SHP77 treated with DMSO at 0.1 percent for 48 hours (cell line): ENCODE results near the gene TRRAP.

Experiments
- DNase-seq: peaks from one replicate; lab custom pipeline; 2025; lab: John Stamatoyannopoulos, UW

TRRAP gene

DNA sequence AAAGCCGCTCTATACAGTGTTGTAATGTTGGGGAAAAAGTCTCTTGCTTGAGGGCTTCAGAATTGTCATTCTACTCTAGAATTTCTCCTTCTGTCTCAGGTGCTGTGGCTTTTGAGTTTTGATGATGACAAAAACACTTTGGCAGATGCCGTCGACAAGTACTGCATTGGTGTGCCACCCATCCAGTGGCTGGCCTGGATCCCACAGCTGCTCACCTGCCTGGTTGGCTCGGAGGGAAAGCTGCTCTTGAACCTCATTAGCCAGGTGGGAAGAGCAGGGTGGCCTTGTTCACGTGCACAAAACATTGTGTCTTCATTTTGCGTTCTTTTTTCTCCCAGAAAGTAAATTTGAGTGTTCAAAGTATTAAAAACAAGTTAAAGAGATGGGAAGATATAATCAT, 112.0 kb downstream of the TRRAP start:
- no peak for DNase-seq

DNA sequence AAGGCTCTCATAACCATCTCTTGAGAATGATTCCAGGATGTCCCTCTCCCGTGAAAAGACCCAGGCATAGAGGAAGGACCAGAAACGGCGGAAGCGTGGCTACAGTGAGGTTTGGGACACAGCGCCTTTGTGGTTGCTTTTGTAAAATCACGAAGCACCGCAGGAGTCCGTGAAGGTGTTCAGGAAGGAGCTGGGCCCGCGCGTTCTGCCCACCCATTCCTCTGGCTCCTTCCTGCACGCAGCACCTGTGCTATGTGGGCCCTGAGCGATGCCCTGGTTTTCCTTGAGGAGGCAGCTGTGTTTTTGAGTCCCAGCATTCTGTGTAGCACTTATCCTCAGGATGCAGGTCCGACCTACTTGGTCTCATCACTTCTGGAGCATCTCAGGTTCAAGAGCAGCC, 112.8 kb downstream of the TRRAP start:
- DNase-seq, result no peak

DNA sequence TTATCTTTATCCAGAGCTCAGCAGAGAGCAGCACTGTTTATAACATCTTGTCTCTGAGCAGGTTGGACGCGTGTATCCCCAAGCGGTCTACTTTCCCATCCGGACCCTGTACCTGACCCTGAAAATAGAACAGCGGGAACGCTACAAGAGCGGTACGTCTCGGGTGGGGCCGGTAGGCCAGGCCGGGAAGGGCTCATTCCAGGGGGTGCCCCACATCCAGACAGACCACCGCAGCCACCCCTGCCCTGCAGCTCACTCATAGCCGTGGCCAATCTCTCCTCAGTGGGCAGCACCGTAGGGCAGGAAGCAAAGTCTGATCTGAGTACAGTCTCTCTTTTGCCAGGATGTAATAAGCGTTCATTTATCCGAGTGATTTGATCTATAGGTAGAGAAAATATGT, 113.7 kb downstream of the TRRAP start:
- DNase-seq, result no peak

DNA sequence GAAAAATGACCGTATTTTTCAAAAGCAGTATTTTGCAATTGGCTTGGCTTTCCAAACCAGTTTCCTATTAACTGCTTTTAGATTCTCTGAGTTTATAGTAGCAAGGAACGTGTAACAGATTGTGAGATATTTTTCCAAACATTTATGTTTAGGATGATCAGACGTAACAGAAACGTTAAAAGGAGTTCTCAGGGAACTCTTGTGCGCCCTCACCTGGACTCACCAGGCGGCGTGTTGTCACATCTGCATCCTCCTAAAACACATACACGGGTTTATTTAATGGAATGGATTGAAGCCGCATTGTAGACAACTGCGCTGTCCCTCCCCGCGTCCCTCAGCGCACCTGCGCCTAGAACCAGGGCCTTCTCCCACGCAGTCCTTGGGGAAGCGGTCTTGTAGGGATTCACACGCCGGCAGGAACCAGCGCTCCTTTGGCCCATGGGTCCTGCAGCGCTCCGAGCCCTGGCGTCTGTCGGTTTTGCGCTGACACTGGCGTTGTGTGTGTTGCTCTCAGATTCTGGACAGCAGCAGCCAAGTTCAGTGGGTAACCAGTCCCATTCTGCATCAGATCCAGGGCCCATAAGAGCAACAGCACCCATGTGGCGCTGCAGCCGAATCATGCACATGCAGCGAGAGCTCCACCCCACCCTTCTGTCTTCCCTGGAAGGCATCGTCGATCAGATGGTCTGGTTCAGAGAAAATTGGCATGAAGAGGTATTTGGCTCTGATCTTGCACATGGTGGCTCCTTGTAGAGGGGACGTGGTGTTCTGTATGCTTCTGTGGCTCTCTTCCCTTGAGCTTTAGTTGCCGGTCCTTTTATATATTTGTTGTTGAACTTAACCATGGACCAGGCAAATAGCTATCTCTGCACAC, 114.9 kb downstream of the TRRAP start:
- DNase-seq, result no peak

DNA sequence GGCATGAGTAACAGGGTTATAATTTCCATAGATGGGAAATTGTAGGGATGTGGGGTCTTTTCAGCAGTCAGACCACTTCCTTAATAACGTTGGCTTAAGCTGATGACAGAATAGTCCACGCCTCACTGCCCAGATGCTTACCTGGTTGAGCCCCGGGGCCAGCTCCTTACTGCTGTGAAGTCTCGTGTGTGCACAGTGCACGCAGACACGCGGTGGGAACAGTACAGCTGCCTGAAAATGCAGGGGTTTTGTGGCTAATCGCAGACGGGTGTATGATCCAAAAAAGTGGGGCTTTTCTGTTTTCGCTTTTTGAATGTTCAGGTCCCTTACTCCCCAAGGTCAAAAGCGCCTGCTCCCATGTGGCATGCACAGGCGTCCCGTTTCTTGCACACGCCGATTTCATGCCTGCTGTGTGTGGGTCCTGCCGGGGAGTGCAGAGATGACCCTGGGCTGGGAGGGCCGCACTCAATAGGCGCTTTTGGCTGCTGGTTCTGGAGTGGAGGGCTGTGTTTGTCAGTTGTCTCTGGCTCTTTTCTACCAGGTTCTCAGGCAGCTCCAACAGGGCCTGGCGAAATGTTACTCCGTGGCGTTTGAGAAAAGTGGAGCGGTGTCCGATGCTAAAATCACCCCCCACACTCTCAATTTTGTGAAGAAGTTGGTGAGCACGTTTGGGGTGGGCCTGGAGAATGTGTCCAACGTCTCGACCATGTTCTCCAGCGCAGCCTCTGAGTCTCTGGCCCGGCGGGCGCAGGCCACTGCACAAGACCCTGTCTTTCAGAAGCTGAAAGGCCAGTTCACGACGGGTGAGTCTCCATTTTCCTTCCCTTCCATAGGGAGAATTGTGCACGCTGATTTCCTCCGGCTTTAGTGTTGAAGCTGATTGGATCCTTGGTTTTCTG, 116.0 kb downstream of the TRRAP start:
- no peak for DNase-seq

DNA sequence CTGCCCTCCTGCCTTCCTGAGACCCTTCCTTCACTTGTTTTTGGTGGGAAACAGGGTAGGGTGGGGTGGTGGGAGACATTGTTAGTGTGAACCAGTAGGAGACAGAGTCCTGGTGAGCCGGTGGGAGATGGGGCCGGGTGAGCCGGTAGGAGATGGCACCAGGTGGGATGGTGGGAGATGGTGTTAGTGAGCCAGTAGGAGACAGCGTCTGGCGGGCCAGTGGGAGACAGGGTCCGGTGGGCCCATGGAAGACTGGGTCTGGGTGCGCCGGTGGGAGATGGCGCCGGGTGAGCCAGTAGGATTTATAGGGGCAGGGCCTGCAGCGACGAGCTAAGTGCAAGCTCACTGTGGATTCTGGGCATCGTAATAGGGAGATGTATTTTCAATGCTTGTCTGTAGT, 116.8 kb downstream of the TRRAP start:
- no peak for DNase-seq

DNA sequence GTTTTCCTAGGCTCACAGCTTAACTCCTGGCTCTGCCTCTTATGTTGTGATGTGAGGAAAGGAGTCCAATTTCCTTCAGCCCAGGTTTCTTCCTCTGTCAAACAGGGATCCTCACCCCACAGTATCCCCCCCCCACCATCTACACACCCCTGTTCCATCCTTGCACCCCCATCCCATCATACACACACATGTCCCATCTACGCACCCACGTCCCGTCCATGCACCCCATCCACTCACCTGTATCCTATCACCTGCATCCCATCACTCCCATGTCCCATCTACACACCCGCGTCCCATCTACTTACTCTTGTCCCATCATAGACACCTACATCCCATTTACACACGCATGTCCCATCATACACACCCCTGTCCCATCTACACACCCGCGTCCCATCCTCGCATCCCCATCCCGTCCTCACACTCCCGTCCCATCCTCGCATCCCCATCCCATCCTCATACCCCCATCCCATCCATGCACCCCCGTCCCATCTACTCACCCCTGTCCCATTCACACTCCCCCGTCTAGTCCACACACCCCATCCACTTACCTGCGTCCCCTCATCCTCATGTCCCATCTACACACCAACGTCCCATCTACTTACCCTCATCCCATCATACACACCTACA, 117.3 kb downstream of the TRRAP start:
- no peak for DNase-seq

DNA sequence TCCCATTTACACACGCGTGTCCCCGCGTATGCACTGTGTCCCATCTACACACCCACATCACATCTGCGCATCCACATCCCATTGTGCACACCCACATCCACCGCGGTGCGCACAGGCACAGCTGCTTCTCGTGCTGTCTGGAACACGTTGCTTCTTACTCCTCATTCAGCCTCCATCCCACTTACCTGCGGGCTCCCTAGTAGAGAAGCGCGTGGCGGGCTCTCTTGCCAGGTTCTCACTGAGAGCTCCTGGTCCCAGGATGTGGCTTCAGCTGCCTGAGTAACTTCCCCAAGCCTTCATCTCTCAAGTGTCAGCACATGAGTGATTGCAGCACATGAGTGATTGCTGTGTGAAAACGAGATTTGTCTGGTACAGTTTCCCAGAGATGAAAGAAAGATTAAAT, 117.8 kb downstream of the TRRAP start:
- DNase-seq, result no peak

DNA sequence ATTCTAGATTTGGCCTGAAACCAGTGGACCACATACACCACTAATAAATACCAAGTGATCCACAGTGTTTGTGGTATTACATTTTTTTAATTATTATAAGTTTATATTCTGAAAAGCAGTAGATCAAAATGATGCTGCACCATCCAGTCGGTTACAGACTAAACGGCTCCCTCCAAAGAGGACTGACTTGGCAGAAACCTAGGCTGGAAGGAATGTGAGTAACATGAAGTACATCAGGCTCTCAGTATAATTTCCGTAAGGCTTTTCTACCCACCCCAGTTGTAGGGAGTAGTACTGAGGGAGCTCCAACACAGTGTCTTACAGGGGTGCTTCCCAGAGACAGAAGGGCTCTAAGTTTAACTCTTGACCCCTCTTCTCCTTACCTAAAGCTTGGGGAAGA, 119.5 kb downstream of the TRRAP start:
- DNase-seq, result no peak

DNA sequence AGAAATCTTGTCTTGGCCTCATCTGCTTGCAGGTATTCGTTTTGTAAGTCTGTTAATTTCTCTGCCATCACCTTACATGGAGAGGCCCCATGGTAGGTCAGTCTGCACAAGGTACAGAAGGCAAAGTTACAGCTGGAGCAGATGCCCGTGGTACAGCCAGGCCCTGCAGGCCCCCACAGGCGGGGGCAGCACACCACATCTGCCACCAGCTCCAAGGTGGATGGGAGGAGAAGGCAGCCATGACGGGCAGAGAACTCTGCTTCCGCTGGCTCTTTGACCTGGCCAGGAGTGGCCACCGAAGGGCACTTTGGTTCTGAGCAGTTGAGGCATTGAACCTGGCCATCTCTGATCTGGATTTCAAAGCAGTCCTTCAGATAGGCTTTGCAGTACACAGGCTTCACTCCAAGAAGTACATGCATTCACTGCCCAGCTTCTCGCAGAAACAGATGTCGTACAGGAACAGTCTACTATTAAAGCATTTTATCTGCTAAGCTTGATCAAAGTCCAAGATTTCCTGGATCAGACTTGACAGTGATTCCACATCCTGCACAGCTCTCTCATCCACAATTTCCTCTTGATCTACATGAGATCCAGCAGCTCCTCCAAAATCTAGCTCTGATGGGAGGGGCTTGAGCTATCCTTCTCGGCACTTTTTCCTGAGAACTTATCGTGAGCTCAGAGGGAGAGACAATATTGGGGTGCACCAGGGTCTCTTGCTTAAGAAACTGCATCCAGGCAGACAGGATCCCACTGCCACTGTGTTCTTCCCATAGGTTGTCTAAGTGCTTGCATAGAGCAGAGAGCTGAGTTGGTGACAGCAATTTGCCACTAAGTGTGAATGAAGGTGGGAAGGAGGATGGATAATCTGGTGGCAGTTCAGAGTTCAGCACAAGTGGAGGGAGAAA, 120.7 kb downstream of the TRRAP start:
- no peak for DNase-seq

DNA sequence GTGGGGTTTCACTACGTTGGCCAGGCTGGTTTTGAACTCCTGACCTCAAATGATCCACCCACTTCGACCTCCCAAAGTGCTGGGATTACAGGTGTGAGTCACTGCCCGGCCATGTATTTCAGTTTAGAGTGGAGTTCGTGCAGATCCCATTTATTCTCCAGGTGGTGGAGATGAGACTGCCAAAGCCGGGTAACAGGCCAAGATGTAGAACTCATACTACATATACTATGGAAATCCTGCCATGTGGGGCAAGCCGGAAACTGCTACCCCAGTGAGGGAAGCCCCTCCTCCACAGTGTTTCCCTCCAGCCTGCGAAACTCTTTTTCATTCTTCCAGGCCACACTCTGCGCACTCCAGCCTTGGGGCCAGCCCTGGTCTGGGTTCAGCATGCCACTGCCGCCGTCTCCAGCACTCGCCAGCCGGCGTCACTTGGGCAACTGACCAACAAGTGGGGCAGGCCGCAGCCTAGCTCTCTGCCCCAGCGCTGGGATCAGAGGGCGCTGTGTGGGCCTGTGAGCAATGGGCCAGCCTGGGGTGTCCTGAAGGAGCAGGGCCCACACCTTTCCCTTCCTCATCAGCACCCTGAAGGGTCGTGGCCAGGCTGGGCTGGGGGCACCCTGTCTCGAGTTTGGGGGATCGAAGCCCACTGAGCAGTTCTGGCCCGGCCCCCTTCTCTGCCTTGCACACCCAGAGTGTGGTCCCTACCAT, 122.0 kb downstream of the TRRAP start:
- no peak for DNase-seq

DNA sequence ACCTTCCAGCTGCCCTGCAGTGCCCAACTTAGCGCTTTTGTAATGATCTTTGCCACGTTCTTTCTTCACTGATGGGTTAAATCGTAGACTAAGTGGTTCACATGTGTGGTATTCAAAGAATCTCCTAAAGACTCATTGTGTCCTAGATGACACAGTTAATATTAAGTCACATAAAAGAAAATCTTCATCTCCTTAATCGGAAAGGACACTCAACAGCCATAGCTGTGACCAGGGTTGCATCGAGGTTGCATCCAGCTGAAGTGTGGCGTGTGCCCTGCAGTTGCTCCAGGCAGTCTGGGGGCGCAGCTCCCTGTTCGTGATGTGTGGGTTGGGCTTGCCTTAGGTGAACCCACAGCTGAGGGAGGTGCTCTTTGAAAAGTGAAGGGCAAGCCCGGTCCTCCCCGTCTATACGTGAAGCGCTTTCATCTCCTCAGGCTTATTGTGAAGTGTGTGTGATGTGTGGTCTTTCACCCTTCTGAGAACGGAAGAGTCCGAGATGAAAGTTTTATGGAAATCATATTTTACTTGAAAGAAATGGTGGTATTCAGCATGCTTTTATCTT, 122.7 kb downstream of the TRRAP start:
- no peak for DNase-seq

DNA sequence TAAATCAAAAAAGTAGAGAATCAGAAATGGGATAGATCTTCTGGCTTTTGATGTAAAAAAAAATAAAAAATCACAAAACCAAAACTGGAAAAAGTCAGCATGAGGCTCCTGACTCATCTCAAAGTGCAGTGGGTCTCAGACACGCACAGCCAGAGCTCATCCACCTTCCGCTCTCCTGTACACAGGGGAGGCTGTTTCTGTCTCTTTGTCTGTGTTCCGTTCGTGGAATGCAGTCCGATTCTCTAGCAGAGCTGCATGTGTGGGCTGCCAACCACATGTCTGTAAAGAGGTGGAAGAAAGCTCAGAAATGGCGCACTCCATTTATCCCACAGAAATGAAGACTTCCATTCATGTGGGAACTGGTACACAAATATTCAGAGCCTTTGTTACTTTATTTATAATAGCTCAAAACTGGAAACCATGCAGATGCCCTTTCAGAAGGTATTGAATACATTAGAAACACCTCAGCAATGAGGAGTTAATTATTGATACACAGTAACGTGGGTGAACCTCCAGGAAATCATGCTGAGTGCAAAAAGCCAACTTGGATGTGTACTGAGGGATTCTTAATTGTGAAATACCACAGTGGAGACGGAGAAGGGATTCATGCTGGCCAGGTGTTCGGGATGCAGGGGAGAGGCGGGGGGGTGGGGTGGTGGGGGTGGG, 123.3 kb downstream of the TRRAP start:
- DNase-seq, result no peak

DNA sequence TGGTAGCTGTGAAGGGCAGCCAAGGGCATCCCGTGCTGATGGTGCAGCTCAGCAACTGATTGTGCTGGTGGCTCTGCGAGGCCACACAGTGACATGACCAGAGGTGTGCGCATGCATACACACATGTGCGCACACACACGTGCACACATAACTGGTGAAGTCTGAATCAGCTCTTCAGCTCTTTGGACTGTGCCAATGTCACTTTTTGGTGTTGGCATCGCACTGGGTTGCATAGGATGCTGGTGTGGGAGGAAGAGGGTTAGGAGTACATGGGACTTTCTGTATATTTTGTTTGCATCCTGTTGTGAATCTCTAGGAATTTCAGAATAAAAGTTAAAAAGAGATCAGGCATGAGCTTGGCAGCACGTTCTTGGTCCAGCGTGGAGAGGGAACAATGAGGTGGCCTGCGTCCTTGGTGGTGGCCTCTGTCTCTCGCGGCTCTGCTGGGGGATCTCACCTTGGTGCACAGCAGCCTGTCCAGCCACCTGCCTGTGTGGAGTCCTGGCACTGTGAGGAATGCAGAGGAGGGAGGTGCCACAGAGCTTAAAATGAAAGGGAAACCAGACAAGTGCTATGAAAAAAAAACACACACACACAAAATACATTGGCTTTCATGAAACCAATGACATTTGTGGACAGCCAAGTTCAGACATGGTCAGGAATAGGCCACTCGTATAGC, 124.0 kb downstream of the TRRAP start:
- DNase-seq, result no peak

DNA sequence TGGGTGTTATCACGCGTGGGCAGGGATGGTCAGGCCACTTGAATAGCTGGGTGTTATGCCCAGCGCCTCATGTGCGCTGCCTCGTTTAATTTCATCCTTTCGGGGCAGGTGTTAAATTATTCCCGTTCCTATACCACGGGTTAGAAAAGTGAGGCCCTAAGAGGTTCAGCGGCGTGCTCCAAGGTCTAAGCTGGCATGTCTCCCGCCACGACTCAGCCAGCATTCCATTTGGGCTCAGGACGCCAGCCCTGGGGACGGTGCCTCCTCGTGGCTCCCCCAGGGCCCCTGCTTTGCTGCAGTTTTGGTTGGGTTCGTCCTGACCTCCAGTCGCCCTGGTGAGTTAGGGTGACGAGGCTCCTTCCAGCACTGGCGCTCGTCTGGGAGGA, 124.5 kb downstream of the TRRAP start:
- no peak for DNase-seq

DNA sequence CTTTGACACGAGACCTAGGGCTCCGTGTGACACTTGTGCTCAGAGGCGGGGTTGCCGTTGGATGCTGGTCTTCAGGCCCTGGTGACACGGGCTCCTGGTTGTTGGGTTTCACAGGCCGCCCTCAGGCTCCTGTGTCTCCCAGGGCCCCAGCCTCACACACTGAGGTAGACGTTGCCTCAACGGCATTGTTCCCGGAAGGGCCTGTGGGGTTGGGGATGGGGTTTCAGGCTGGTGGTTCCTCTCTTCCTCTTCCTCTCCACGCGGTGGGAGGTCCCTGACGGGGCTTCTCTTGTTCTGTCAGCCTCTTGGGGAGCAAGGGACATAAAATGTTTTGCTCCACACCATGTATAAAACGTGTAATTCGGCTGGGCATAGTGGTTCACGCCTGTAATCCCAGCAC, 125.1 kb downstream of the TRRAP start:
- DNase-seq, result no peak

DNA sequence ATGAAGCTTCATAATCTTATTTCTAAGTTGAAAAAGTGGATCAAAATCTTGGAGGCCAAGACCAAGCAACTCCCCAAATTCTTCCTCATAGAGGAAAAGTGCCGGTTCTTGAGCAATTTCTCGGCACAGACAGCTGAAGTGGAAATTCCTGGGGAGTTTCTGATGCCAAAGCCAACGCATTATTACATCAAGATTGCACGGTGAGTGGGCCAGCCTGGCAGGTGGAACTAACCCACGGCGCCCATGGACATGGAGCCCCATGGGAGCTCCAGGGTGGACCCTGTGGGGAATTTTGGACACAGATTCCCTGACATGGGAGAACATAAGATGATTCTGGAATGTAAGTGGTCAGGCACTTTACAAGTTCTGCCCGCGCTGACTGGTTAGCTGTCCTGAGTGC, 125.9 kb downstream of the TRRAP start:
- no peak for DNase-seq

DNA sequence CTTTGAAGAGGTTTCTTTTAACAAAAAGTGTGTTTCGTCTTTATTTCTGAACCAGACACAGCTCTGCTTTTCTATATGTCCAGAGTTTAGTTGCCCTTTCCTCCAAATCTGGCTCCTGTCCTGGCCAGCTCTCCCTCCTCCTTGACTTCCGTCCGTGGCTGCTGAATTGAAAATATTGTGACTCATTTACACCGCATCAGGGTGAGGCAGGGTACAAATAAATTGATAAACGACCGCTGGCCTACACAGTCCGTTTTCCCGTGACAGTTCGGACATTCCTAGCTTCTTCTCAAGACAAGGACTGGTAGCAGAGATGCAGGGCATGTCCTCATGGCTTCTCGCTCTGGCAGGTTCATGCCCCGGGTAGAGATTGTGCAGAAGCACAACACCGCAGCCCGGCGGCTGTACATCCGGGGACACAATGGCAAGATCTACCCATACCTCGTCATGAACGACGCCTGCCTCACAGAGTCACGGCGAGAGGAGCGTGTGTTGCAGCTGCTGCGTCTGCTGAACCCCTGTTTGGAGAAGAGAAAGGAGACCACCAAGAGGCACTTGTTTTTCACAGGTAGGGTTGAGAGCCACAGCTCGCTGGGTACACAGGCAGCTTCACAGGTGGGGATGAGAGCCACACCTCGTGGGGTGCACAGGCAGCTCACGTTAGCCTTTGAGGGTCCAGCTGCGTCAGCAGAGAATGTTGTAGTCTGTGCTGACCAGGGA, 126.6 kb downstream of the TRRAP start:
- DNase-seq, result no peak

DNA sequence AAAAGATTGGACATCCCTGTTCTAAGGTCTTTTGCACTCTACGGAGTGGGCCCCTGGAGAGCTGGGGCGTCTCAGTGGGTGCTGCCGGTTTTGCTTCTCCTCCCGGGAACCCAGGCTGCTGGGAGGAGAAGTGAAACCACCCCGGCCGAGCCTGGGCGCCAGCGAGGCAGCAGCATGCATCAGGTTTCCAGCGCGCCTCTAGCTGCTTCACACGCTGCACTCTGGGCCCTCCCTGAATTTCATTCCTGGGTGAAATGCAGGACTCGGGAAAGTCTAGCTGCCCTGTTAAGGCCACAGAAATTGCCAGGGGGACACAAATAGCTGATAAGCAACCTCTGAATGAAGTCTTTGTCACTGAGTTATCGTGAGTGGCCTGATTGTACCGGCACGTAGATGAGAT, 127.4 kb downstream of the TRRAP start:
- DNase-seq, result no peak
